Measurements from ENCODE around the gene P4HTM. TPM values are rescaled to one million over a fixed set of nuclear protein-coding genes. Genes with fewer than 3 reads are reported as not detected.

The P4HTM gene
- polyA plus RNA-seq, 1 donor = 46.5 TPM

GRCh38 chr3:48982686-48983085 is 7.4 kb upstream of the P4HTM start:
- no CpG with 5 or more reads among the region's 5 CpGs for WGBS (ENCODE audit: insufficient coverage, low lambda C conversion rate)
- H3K4me3 ChIP-seq (ENCODE audit: low read length) = no peak overlapping the region
- no peak overlapping the region for H3K27ac ChIP-seq (ENCODE audit: low read length)
- peaks cover 2% of the 10 kb centered on the region for H3K4me1 ChIP-seq (ENCODE audit: control insufficient read depth, insufficient read depth, low read length)
- H3K36me3 ChIP-seq (ENCODE audit: control insufficient read depth, insufficient read depth, low read length) = peaks cover 75% of the 10 kb centered on the region
- H3K27me3 ChIP-seq (ENCODE audit: control insufficient read depth, insufficient read depth, low read length) = no peaks in the 10 kb centered on the region
- DNase-seq = no peak
- no peaks in the 10 kb centered on the region for H3K9me3 ChIP-seq (ENCODE audit: control insufficient read depth, low read depth, low read length)

GRCh38 chr3:48983096-48983495 is 6.9 kb upstream of the P4HTM start:
- H3K27me3 ChIP-seq (ENCODE audit: control insufficient read depth, insufficient read depth, low read length) = no peaks in the 10 kb centered on the region
- no peak overlapping the region for H3K4me3 ChIP-seq (ENCODE audit: low read length)
- H3K27ac ChIP-seq (ENCODE audit: low read length) = no peak overlapping the region
- DNase-seq = no peak
- peaks cover 70% of the 10 kb centered on the region for H3K36me3 ChIP-seq (ENCODE audit: control insufficient read depth, insufficient read depth, low read length)
- no CpG with 5 or more reads among the region's 4 CpGs for WGBS (ENCODE audit: insufficient coverage, low lambda C conversion rate)
- H3K9me3 ChIP-seq (ENCODE audit: control insufficient read depth, low read depth, low read length) = no peaks in the 10 kb centered on the region
- peaks cover 2% of the 10 kb centered on the region for H3K4me1 ChIP-seq (ENCODE audit: control insufficient read depth, insufficient read depth, low read length)

- DNase-seq = peak in 1 of 2 donors; percentile 36
- peaks cover 10% of the 10 kb centered on the region for H3K4me1 ChIP-seq (ENCODE audit: control insufficient read depth, insufficient read depth, low read length)
- no peaks in the 10 kb centered on the region for H3K9me3 ChIP-seq (ENCODE audit: control insufficient read depth, low read depth, low read length)
- no peaks in the 10 kb centered on the region for H3K27me3 ChIP-seq (ENCODE audit: control insufficient read depth, insufficient read depth, low read length)
- H3K27ac ChIP-seq (ENCODE audit: low read length) = peak overlapping the region; percentile 41
- peaks cover 59% of the 10 kb centered on the region for H3K36me3 ChIP-seq (ENCODE audit: control insufficient read depth, insufficient read depth, low read length)
- H3K4me3 ChIP-seq (ENCODE audit: low read length) = no peak overlapping the region
These were observed 5.4 kb upstream of the P4HTM start for GRCh38 chr3:48984663-48985062.

GRCh38 chr3:48985831-48986376 is 4.1 kb upstream of the P4HTM start:
- WGBS (ENCODE audit: insufficient coverage, low lambda C conversion rate) = 100% methylated on average over 2 of the region's 7 CpGs
- Histone ChIP-seq H3K27me3 (ENCODE audit: control insufficient read depth, insufficient read depth, low read length) (no peaks in the 10 kb centered on the region), H3K27ac (ENCODE audit: low read length) (no peak overlapping the region), H3K4me1 (ENCODE audit: control insufficient read depth, insufficient read depth, low read length) (peaks cover 10% of the 10 kb centered on the region), H3K36me3 (ENCODE audit: control insufficient read depth, insufficient read depth, low read length) (peaks cover 48% of the 10 kb centered on the region), H3K4me3 (ENCODE audit: low read length) (no peak overlapping the region), H3K9me3 (ENCODE audit: control insufficient read depth, low read depth, low read length) (no peaks in the 10 kb centered on the region)
- no peak for DNase-seq

GRCh38 chr3:48989126-48989795 is 780 bp upstream of the P4HTM start:
- no CpG with 5 or more reads among the region's 21 CpGs for WGBS (ENCODE audit: insufficient coverage, low lambda C conversion rate)
- H3K9me3 ChIP-seq (ENCODE audit: control insufficient read depth, low read depth, low read length) = no peaks in the 10 kb centered on the region
- peak overlapping the region; percentile 96 for H3K27ac ChIP-seq (ENCODE audit: low read length)
- H3K4me3 ChIP-seq (ENCODE audit: low read length) = peak overlapping the region; percentile 83
- H3K36me3 ChIP-seq (ENCODE audit: control insufficient read depth, insufficient read depth, low read length) = peaks cover 20% of the 10 kb centered on the region
- peaks cover 17% of the 10 kb centered on the region for H3K4me1 ChIP-seq (ENCODE audit: control insufficient read depth, insufficient read depth, low read length)
- H3K27me3 ChIP-seq (ENCODE audit: control insufficient read depth, insufficient read depth, low read length) = no peaks in the 10 kb centered on the region
- DNase-seq = no peak

- peak overlapping the region; percentile 79 for H3K27ac ChIP-seq (ENCODE audit: low read length)
- no CpG with 5 or more reads among the region's 40 CpGs for WGBS (ENCODE audit: insufficient coverage, low lambda C conversion rate)
- H3K27me3 ChIP-seq (ENCODE audit: control insufficient read depth, insufficient read depth, low read length) = no peaks in the 10 kb centered on the region
- peak in 1 of 2 donors; percentile 61 for DNase-seq
- peaks cover 15% of the 10 kb centered on the region for H3K4me1 ChIP-seq (ENCODE audit: control insufficient read depth, insufficient read depth, low read length)
- no peaks in the 10 kb centered on the region for H3K9me3 ChIP-seq (ENCODE audit: control insufficient read depth, low read depth, low read length)
- H3K4me3 ChIP-seq (ENCODE audit: low read length) = peak overlapping the region; percentile 87
- H3K36me3 ChIP-seq (ENCODE audit: control insufficient read depth, insufficient read depth, low read length) = peaks cover 16% of the 10 kb centered on the region
These were observed 812 bp downstream of the P4HTM start for GRCh38 chr3:48990636-48991469.

GRCh38 chr3:48991851-48992545 is 2.0 kb downstream of the P4HTM start:
- WGBS (ENCODE audit: insufficient coverage, low lambda C conversion rate) = 70% methylated on average over 2 of the region's 5 CpGs
- H3K4me3 ChIP-seq (ENCODE audit: low read length) = peak overlapping the region; percentile 87
- DNase-seq = no peak
- H3K27ac ChIP-seq (ENCODE audit: low read length) = no peak overlapping the region
- H3K27me3 ChIP-seq (ENCODE audit: control insufficient read depth, insufficient read depth, low read length) = no peaks in the 10 kb centered on the region
- H3K9me3 ChIP-seq (ENCODE audit: control insufficient read depth, low read depth, low read length) = no peaks in the 10 kb centered on the region
- H3K4me1 ChIP-seq (ENCODE audit: control insufficient read depth, insufficient read depth, low read length) = peaks cover 15% of the 10 kb centered on the region
- peaks cover 17% of the 10 kb centered on the region for H3K36me3 ChIP-seq (ENCODE audit: control insufficient read depth, insufficient read depth, low read length)

- Histone ChIP-seq H3K27me3 (ENCODE audit: control insufficient read depth, insufficient read depth, low read length) (no peaks in the 10 kb centered on the region), H3K4me1 (ENCODE audit: control insufficient read depth, insufficient read depth, low read length) (peaks cover 19% of the 10 kb centered on the region), H3K9me3 (ENCODE audit: control insufficient read depth, low read depth, low read length) (no peaks in the 10 kb centered on the region), H3K4me3 (ENCODE audit: low read length) (no peak overlapping the region), H3K36me3 (ENCODE audit: control insufficient read depth, insufficient read depth, low read length) (peaks cover 24% of the 10 kb centered on the region), H3K27ac (ENCODE audit: low read length) (no peak overlapping the region)
- no peak for DNase-seq
These were observed 3.8 kb downstream of the P4HTM start for GRCh38 chr3:48993834-48994233.

- H3K27me3 ChIP-seq (ENCODE audit: control insufficient read depth, insufficient read depth, low read length) = no peaks in the 10 kb centered on the region
- H3K4me3 ChIP-seq (ENCODE audit: low read length) = no peak overlapping the region
- H3K9me3 ChIP-seq (ENCODE audit: control insufficient read depth, low read depth, low read length) = no peaks in the 10 kb centered on the region
- no peak for DNase-seq
- no peak overlapping the region for H3K27ac ChIP-seq (ENCODE audit: low read length)
- no CpG with 5 or more reads among the region's 8 CpGs for WGBS (ENCODE audit: insufficient coverage, low lambda C conversion rate)
- peaks cover 31% of the 10 kb centered on the region for H3K4me1 ChIP-seq (ENCODE audit: control insufficient read depth, insufficient read depth, low read length)
- peaks cover 30% of the 10 kb centered on the region for H3K36me3 ChIP-seq (ENCODE audit: control insufficient read depth, insufficient read depth, low read length)
These were observed 6.6 kb downstream of the P4HTM start for GRCh38 chr3:48996640-48997039.

- Histone ChIP-seq H3K4me3 (ENCODE audit: low read length) (no peak overlapping the region), H3K27ac (ENCODE audit: low read length) (no peak overlapping the region), H3K9me3 (ENCODE audit: control insufficient read depth, low read depth, low read length) (no peaks in the 10 kb centered on the region), H3K4me1 (ENCODE audit: control insufficient read depth, insufficient read depth, low read length) (peaks cover 28% of the 10 kb centered on the region), H3K36me3 (ENCODE audit: control insufficient read depth, insufficient read depth, low read length) (peaks cover 34% of the 10 kb centered on the region), H3K27me3 (ENCODE audit: control insufficient read depth, insufficient read depth, low read length) (no peaks in the 10 kb centered on the region)
- WGBS (ENCODE audit: insufficient coverage, low lambda C conversion rate) = no CpG with 5 or more reads among the region's 8 CpGs
- no peak for DNase-seq
These were observed 7.1 kb downstream of the P4HTM start for GRCh38 chr3:48997102-48997635.

All from large intestine (tissue), 3 donors.